ENCODE results near the gene ACTR6. TPM values are rescaled to one million over a fixed set of nuclear protein-coding genes. Genes with fewer than 3 reads are reported as not detected.

Gene ACTR6
- total RNA-seq, 1 experiment from 2014 or later = 26.6 TPM

GRCh38 chr12:100266585-100266834 lies 65.9 kb downstream of the ACTR6 start:
- DNase-seq (ENCODE audit: low read depth) = no peak

- peak; percentile 95 for DNase-seq (ENCODE audit: low read depth)
These were observed 66.4 kb downstream of the ACTR6 start, which contains the start of the genes DEPDC4 and SCYL2 for GRCh38 chr12:100266835-100267602. DEPDC4 (minus strand) TSS chr12:100267079; CDS start chr12:100267076, 3 bp downstream. SCYL2 (plus strand) TSS chr12:100267177; CDS start chr12:100282971, 15,794 bp downstream.

GRCh38 chr12:100267603-100268281 lies 67.1 kb downstream of the ACTR6 start:
- peak; percentile 19 for DNase-seq (ENCODE audit: low read depth)

DNA sequence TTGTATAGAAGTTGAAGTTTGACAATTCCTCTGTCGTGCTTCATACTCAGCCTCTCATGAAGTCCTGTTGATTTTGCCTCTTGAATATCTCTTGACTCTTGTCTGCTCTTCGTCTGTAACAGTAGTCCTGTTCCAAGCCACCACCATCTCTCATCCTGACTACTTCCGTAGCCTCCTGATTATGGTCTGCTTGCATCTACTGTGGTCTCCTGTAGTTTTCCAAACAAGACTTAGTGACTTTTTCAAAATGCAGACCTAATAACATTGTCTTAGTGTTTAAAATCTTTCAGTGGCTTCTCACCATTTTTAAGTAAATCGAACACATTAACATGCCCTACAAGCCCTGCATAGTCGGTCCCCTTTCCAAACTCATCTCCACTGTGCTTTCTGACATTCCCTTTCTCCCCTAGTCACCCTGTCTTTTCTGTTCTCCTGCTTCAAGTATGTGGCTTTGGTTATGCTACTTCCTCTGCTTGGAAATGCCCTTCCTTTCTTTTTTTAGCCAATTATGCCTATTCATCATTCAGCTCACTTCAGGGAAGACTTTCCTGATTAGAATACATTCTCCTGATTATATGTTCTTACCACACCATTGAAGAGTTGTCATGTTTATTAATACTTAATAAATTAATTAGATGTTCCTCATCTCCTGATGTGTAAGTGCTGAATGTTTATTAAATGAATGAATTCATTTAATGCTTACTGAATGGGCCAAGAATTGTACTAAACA lies 68.4 kb downstream of the ACTR6 start:
- DNase-seq (ENCODE audit: low read depth) = no peak

DNA sequence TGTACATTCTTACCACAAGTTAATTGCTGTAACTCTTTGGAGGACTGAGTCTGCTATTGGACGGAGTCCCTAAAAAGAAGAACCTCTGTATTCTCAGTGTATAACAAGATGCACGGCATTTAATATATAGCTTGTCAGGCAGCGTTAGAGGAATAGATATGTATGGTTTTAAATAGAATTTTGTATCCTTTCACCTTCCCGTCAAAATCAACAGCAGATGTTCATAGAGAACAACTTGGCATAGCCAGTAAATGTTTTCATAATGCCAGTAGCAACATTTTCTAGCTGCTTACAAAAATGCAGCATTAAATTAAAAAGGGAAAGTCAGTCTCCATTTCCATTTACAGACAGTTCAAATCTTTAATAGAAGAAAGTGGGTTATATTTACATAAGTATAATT lies 73.2 kb downstream of the ACTR6 start:
- no peak for DNase-seq (ENCODE audit: low read depth)

Other genes starting within 250 kb of the ACTR6 start
- 0.06 and 0.11 TPM in 2 replicates for gene ANKS1B, start 215.9 kb upstream of the ACTR6 start, total RNA-seq (2014; rRNA removed)
- 28.9 and 35.0 TPM in 2 replicates for gene BLTP3B, start 57.9 kb upstream of the ACTR6 start, total RNA-seq (2014; rRNA removed)
- 2.0 and 2.9 TPM in 2 replicates for gene DEPDC4, start 66.3 kb downstream of the ACTR6 start, total RNA-seq (2014; rRNA removed)
- gene SCYL2, start 66.4 kb downstream of the ACTR6 start, total RNA-seq (2014; rRNA removed) = 42.6 and 54.2 TPM in 2 replicates
- gene SLC17A8, start 156.3 kb downstream of the ACTR6 start, total RNA-seq (2014; rRNA removed) = not detected in 2 replicates